Posterior vena cava (tissue), 2 donors: Measurements from ENCODE around the gene TUBB2A. TPM values are rescaled to one million over a fixed set of nuclear protein-coding genes. Genes with fewer than 3 reads are reported as not detected.
"Not testable (repeated sequence)": the region's sequence is repeated elsewhere in the genome, so short reads cannot be mapped to it uniquely, and the experiment has no call there.

Experiments used
- DNase-seq: peaks from one replicate; pipeline ENCODE4 v3.0.0-alpha.2; 2020; ENCODE audit warnings: low spot score
- intact Hi-C, 2 donors: fragments of 100-400 bp; cut with DNase I; formaldehyde crosslinking; loops; one replicate each; pipeline versions ENCODE4 v1.14.1 to v1.14.2; 2022 to 2023
- long read RNA-seq, 2 donors: library from polyadenylated mRNA; unstranded; transcript quantifications; one replicate each; pipeline ENCODE4 v2.0.0, GENCODE V29; 2020 to 2021
- total RNA-seq, 2 donors: library from RNA; stranded (reverse); fragmentation: NEBNext Ultra II Directional; extraction: Animal tissue kit (Norgen Biotek cat#: 25700); gene quantifications; one replicate each; pipeline ENCODE4 v1.2.1, GENCODE V29; 2021
- donor health status: DM: yes; HTN: yes; CAD: no.
- donor health status: DM: yes; HTN: yes; CAD: no.

Gene TUBB2A
- total RNA-seq, result 10 to 100 TPM; 58.2 to 73.8 TPM
- long read RNA-seq, donor 1, transcript TUBB2A-201 (4 exons, 1,595 nt), result major isoform, 24 of 40 reads
- long read RNA-seq, donor 1, partial matches to known transcripts, result 16 of 40 reads
- long read RNA-seq, donor 1, other reads (novel, unspliced or antisense), result 0 of 40 reads
- long read RNA-seq, donor 2, transcript TUBB2A-201 (4 exons, 1,595 nt), result major isoform, 181 of 221 reads
- long read RNA-seq, donor 2, partial matches to known transcripts, result 4 of 221 reads
- long read RNA-seq, donor 2, other reads (novel, unspliced or antisense), result 33 of 221 reads

- peak; percentile 96 for DNase-seq
- intact Hi-C loops, result no loop called here
These were observed at the start of gene TUBB2A for GRCh38 chr6:3157131-3157933. Gene TUBB2A (minus strand): TSS chr6:3157544. CDS start chr6:3157463, 81 bp downstream.

GRCh38 chr6:3206339-3207015 lies 49.1 kb upstream of the TUBB2A start:
- no peak for DNase-seq
- intact Hi-C loops, result loop anchor here in 1 of 2 donors (1.0 kb wide), 1 partner anchor 68 kb away; no protein-coding TSS in a partner anchor

- DNase-seq, result no peak
- intact Hi-C loops, result loop anchor here in 1 of 2 donors (1.0 kb wide), 1 partner anchor 68 kb away; no protein-coding TSS in a partner anchor
These were observed 48.6 kb upstream of the TUBB2A start for GRCh38 chr6:3205913-3206312.

- DNase-seq, result no peak
- intact Hi-C loops, result no loop called here
These were observed 47.6 kb upstream of the TUBB2A start for GRCh38 chr6:3204921-3205320.

GRCh38 chr6:3202999-3203696 lies 45.8 kb upstream of the TUBB2A start:
- intact Hi-C loops, result no loop called here
- no peak for DNase-seq

GRCh38 chr6:3201388-3201787 lies 44.0 kb upstream of the TUBB2A start:
- no peak for DNase-seq
- intact Hi-C loops, result no loop called here

- intact Hi-C loops, result no loop called here
- DNase-seq, result no peak
These were observed 43.3 kb upstream of the TUBB2A start for GRCh38 chr6:3200682-3201081.

- DNase-seq, result no peak
- intact Hi-C loops, result no loop called here
These were observed 42.0 kb upstream of the TUBB2A start for GRCh38 chr6:3199382-3199781.

- DNase-seq, intact Hi-C loops: not testable (repeated sequence)
These were observed 40.4 kb upstream of the TUBB2A start for GRCh38 chr6:3197734-3198133.

GRCh38 chr6:3196770-3197169 lies 39.4 kb upstream of the TUBB2A start:
- DNase-seq, result no peak
- intact Hi-C loops, result no loop called here

- intact Hi-C loops, result no loop called here
- peak; percentile 20 for DNase-seq
These were observed 38.6 kb upstream of the TUBB2A start for GRCh38 chr6:3195695-3196497.

GRCh38 chr6:3195420-3195694 lies 38.0 kb upstream of the TUBB2A start:
- DNase-seq, result no peak
- intact Hi-C loops, result no loop called here

GRCh38 chr6:3194535-3195419 lies 37.4 kb upstream of the TUBB2A start:
- peak; percentile 43 for DNase-seq
- intact Hi-C loops, result no loop called here

- intact Hi-C loops, result no loop called here
- no peak for DNase-seq
These were observed 35.9 kb upstream of the TUBB2A start for GRCh38 chr6:3193102-3193849.

GRCh38 chr6:3190779-3191178 lies 33.4 kb upstream of the TUBB2A start:
- DNase-seq, result no peak
- intact Hi-C loops, result no loop called here

- intact Hi-C loops, result no loop called here
- DNase-seq, result no peak
These were observed 32.7 kb upstream of the TUBB2A start for GRCh38 chr6:3190056-3190455.

- intact Hi-C loops, result loop anchor here in 1 of 2 donors (5.0 kb wide), 1 partner anchor 128 kb away; no protein-coding TSS in a partner anchor
- DNase-seq, result not testable (repeated sequence)
These were observed 31.8 kb upstream of the TUBB2A start for GRCh38 chr6:3189192-3189591.
